HepG2 (cell line): ENCODE measurements around the gene CNNM2. TPM values are rescaled to one million over a fixed set of nuclear protein-coding genes. Genes with fewer than 3 reads are reported as not detected.

Experiments
- ATAC-seq: fragments of 200-7000 bp; cut with Tn5 transposase; 3 replicates; pipeline ENCODE4 v1.9.1; 2020; ENCODE audit warnings: mild to moderate bottlenecking, moderate library complexity
- BruUV-seq: library from RNA; stranded (reverse); fragments of 400-500 nt; replicated peaks from 2 replicates; lab custom pipeline; 2021; lab: Mats Ljungman, UMichigan
- CTCF ChIA-PET: fragments of 300-600 bp; formaldehyde crosslinking; extraction: SDS; loops from one replicate; lab custom pipeline; 2021; ENCODE audit warnings: low total read pairs, inconsistent platforms, low intra/inter-chr PET ratio; lab: Yijun Ruan, JAX
- POLR2A ChIA-PET: fragments of 350-600 bp; sonication (Branson Sonifier 250); formaldehyde crosslinking; loops from one replicate; lab custom pipeline; 2020; ENCODE audit warnings: antibody characterized with exemption, inconsistent platforms; lab: Yijun Ruan, JAX
- DNase-seq: peaks from one replicate; pipeline ENCODE4 v3.0.0-alpha.2; 2015; ENCODE audit warnings: low spot score
- FAIRE-seq: peaks from 3 replicates; lab custom pipeline; 2011; peaks lifted over from hg19 to GRCh38; lab: Jason Lieb, UNC
- H2AFZ ChIP-seq: one replicate; pipeline ENCODE4 v1.6.1; 2011; ENCODE audit warnings: low read length, inconsistent platforms
- H3K27ac ChIP-seq: fragments of 300-600 bp; 3 replicates; pipeline ENCODE4 v1.8.0; 2011; ENCODE audit warnings: mixed run types, mild to moderate bottlenecking, mixed read lengths, low read length, inconsistent platforms; ENCODE audit not compliant: insufficient read depth; ENCODE audit errors: extremely low read length
- H3K27me3 ChIP-seq, 2 experiments: fragments of 200-600 bp in 1 of 2; 2 replicates in 1 of 2; 3 replicates in 1 of 2; pipeline versions ENCODE4 v1.6.0 to v1.8.0; 2011; ENCODE audit warnings: low read length in 2 of 2, mild to moderate bottlenecking in 2 of 2, moderate library complexity in 2 of 2, inconsistent platforms in 1 of 2; ENCODE audit not compliant: insufficient read depth in 2 of 2, control insufficient read depth in 1 of 2
- H3K36me3 ChIP-seq, 2 experiments: fragments of 200-600 bp in 1 of 2; replicated peaks in 1 of 2; 2 replicates in 1 of 2; 3 replicates in 1 of 2; pipeline versions ENCODE4 v1.5.1 to v1.8.0; 2011; ENCODE audit warnings: low read length in 2 of 2, inconsistent platforms in 1 of 2; ENCODE audit not compliant: insufficient read depth in 2 of 2, control insufficient read depth in 1 of 2
- H3K4me1 ChIP-seq: 2 replicates; pipeline ENCODE4 v1.5.1; 2012; ENCODE audit warnings: low read length, inconsistent platforms; ENCODE audit not compliant: insufficient read depth
- H3K4me2 ChIP-seq: 2 replicates; pipeline ENCODE4 v1.6.0; 2011; ENCODE audit warnings: low read depth, low read length, inconsistent platforms
- H3K4me3 ChIP-seq, 3 experiments: fragments of 200-600 bp in 1 of 3; sonication (generic), shearing (Covaris generic) in 1 of 3; replicated peaks in 1 of 3; 2 replicates each; pipeline ENCODE4 v1.5.1; 2011 to 2016; ENCODE audit warnings: low read length in 3 of 3, inconsistent platforms in 2 of 3, low read depth in 2 of 3, mild to moderate bottlenecking in 2 of 3, control low read depth in 1 of 3, mixed read lengths in 1 of 3; ENCODE audit not compliant: insufficient read depth in 1 of 3
- H3K79me2 ChIP-seq: one replicate; pipeline ENCODE4 v1.6.1; 2011; ENCODE audit warnings: low read length, inconsistent platforms; ENCODE audit not compliant: insufficient read depth
- H3K9ac ChIP-seq: 2 replicates; pipeline ENCODE4 v1.6.0; 2011; ENCODE audit warnings: mild to moderate bottlenecking, low read depth, low read length, inconsistent platforms; ENCODE audit not compliant: insufficient read depth
- H3K9me3 ChIP-seq: 2 replicates; pipeline ENCODE4 v1.5.1; 2012; ENCODE audit warnings: mild to moderate bottlenecking, low read length
- H4K20me1 ChIP-seq: 2 replicates; pipeline ENCODE4 v1.6.0; 2011; ENCODE audit warnings: inconsistent platforms, mild to moderate bottlenecking, low read length, moderate library complexity; ENCODE audit not compliant: insufficient read depth
- ASH2L ChIP-seq: fragments of 300-600, 200-600 bp; sonication (generic); IDR thresholded peaks from 2 replicates; pipeline ENCODE4 v1.7.0; 2017; ENCODE audit warnings: low read depth, mild to moderate bottlenecking, moderate library complexity, mixed read lengths, low read length; ENCODE audit not compliant: insufficient read length
- EZH2 ChIP-seq: conservative IDR thresholded peaks from 2 replicates; pipeline ENCODE4 v1.6.1; 2012; ENCODE audit warnings: mild to moderate bottlenecking, low read depth, low read length, moderate library complexity
- GATAD2A ChIP-seq: IDR thresholded peaks from 2 replicates; pipeline ENCODE4 v1.6.1; 2016
- GLI4 ChIP-seq: sonication (generic); formaldehyde crosslinking; IDR thresholded peaks from 2 replicates; pipeline ENCODE4 v1.5.1; 2020; ENCODE audit warnings: missing genetic modification reagents, mild to moderate bottlenecking, moderate library complexity, borderline replicate concordance
- HHEX ChIP-seq: IDR thresholded peaks from 2 replicates; pipeline ENCODE4 v1.6.1; 2016; ENCODE audit warnings: control low read depth
- PHF20 ChIP-seq: sonication (generic); formaldehyde crosslinking; IDR thresholded peaks from 2 replicates; pipeline ENCODE4 v1.5.0; 2020; ENCODE audit warnings: mild to moderate bottlenecking, missing genetic modification reagents
- PITX1 ChIP-seq: sonication (generic); formaldehyde crosslinking; IDR thresholded peaks from 2 replicates; pipeline ENCODE4 v1.5.1; 2020; ENCODE audit warnings: mild to moderate bottlenecking, missing genetic modification reagents
- SIN3A ChIP-seq: IDR thresholded peaks from 2 replicates; pipeline ENCODE4 v1.6.1; 2011; ENCODE audit warnings: low read depth, mild to moderate bottlenecking, control low read depth, low read length, borderline replicate concordance
- ZNF567 ChIP-seq: sonication (generic); formaldehyde crosslinking; IDR thresholded peaks from 2 replicates; pipeline ENCODE4 v1.8.1; 2023; ENCODE audit warnings: mild to moderate bottlenecking, missing genetic modification reagents, borderline replicate concordance
- ZNF749 ChIP-seq: sonication (generic); formaldehyde crosslinking; IDR thresholded peaks from 2 replicates; pipeline ENCODE4 v1.8.0; 2022; ENCODE audit warnings: mild to moderate bottlenecking, missing genetic modification reagents, moderate library complexity, borderline replicate concordance
- WGBS: methylation state at CpG from one replicate; pipeline ENCODE4 v1.1.6; 2017; ENCODE audit warnings: low lambda C conversion rate; 5-methylcytosine and 5-hydroxymethylcytosine counted together
- in situ Hi-C: cut with HindIII; loops from 2 replicates; pipeline ENCODE4 v1.10.0; 2017; ENCODE audit warnings: low pct_unique_long_range_greater_than_20kb; ENCODE audit not compliant: extremely low pct_ligation_motif_present
- intact Hi-C: fragments of 100-400 bp; cut with micrococcal nuclease; formaldehyde crosslinking; loops from one replicate; pipeline ENCODE4 v1.10.0; 2022; ENCODE audit not compliant: unreplicated experiment
- polyA plus RNA-seq, 8 experiments: library from polyadenylated mRNA; depleted of rRNA in 3 of 8; stranded (reverse) in 7 of 8; unstranded in 1 of 8; fragments of >200 nt; fragmentation: Illumina TruSeq in 4 of 8; extraction: Trizol in 4 of 8; gene quantifications; 2 replicates each; pipeline versions ENCODE4 v1.2.1 to v1.2.3, GENCODE V29; 2011 to 2016; ENCODE audit warnings: low read depth in 4 of 8, missing spikeins in 1 of 8, mixed read lengths in 1 of 8; ENCODE audit not compliant: insufficient read depth in 1 of 8
- total RNA-seq, 5 experiments: library from RNA; depleted of rRNA; stranded (reverse); fragments of >200 nt; fragmentation: Illumina TruSeq; extraction: Trizol; gene quantifications; 2 replicates each; pipeline ENCODE4 v1.2.3, GENCODE V29; 2016; ENCODE audit warnings: low read depth in 1 of 5
- TF ChIP-seq, protein P1 (sequence below): fragments of 450-650 bp; IDR thresholded peaks from 2 replicates; pipeline ENCODE4 v1.6.1; 2017; ENCODE audit warnings: mild to moderate bottlenecking
- TF ChIP-seq, protein P2 (sequence below): sonication (generic); formaldehyde crosslinking; IDR thresholded peaks from 2 replicates; pipeline ENCODE4 v1.8.0; 2022; ENCODE audit warnings: missing genetic modification reagents, mild to moderate bottlenecking, inconsistent platforms, borderline replicate concordance

Gene CNNM2
- total and polyA plus RNA-seq, 2 of the 13 experiments (the other 11 are each of a cell fraction or from before 2014, with no cell fraction given) = 7.1 to 9.0 TPM

DNA sequence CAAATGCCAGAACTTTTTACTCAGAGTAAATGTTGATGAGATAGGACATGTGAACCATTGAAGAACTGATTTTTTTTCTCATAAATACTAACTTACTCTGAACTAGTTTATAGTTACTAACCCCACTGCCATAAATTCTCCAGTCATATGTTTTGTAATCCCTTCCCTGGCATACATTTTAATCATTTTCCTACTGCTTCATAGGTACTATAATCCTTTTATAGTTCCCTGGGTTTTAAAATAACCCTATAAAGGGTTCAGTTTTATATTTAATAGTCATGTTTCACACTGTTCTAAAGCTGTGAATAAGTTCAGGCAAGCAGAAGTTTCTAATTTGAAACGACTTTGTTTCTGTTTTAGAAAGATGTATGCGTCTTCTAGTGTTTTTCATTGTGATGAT is 28.9 kb downstream of the CNNM2 start:
- CTCF ChIA-PET = no interaction called here
- DNase-seq (no peak), ATAC-seq (no peak), FAIRE-seq (no peak)
- H3K4me1 ChIP-seq = peaks cover 26% of the 10 kb centered on the region
- H3K4me3 ChIP-seq = no peak overlapping the region
- POLR2A ChIA-PET = no interaction called here
- no peak overlapping the region for H3K9ac ChIP-seq
- no peaks in the 10 kb centered on the region for H4K20me1 ChIP-seq
- TF ChIP-seq EZH2 = no peak
- TF ChIP-seq PITX1 = no peak
- no peak for TF ChIP-seq HHEX (CRISPR knock-in tag)
- TF ChIP-seq ASH2L = no peak
- no peak for TF ChIP-seq PHF20 (CRISPR knock-in tag)
- TF ChIP-seq, protein P1, sequence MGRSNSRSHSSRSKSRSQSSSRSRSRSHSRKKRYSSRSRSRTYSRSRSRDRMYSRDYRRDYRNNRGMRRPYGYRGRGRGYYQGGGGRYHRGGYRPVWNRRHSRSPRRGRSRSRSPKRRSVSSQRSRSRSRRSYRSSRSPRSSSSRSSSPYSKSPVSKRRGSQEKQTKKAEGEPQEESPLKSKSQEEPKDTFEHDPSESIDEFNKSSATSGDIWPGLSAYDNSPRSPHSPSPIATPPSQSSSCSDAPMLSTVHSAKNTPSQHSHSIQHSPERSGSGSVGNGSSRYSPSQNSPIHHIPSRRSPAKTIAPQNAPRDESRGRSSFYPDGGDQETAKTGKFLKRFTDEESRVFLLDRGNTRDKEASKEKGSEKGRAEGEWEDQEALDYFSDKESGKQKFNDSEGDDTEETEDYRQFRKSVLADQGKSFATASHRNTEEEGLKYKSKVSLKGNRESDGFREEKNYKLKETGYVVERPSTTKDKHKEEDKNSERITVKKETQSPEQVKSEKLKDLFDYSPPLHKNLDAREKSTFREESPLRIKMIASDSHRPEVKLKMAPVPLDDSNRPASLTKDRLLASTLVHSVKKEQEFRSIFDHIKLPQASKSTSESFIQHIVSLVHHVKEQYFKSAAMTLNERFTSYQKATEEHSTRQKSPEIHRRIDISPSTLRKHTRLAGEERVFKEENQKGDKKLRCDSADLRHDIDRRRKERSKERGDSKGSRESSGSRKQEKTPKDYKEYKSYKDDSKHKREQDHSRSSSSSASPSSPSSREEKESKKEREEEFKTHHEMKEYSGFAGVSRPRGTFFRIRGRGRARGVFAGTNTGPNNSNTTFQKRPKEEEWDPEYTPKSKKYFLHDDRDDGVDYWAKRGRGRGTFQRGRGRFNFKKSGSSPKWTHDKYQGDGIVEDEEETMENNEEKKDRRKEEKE = no peak
- TF ChIP-seq SIN3A = no peak
- no peak for TF ChIP-seq GATAD2A (CRISPR knock-in tag)
- no peak for TF ChIP-seq ZNF567
- TF ChIP-seq ZNF749 (CRISPR knock-in tag) = no peak
- TF ChIP-seq GLI4 (CRISPR knock-in tag) = no peak
- TF ChIP-seq, protein P2, sequence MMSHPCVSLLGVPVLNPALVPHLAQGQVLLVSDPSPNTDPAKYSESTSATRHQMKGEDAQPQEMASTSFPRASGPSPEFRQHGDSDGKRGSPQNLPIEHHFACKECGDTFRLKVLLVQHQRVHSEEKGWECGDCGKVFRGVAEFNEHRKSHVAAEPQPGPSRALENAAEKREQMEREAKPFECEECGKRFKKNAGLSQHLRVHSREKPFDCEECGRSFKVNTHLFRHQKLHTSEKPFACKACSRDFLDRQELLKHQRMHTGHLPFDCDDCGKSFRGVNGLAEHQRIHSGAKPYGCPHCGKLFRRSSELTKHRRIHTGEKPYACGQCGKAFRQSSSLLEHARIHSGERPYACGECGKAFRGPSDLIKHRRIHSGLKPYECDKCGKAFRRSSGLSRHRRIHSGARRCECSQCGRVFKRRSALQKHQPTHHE = no peak
- no peak overlapping the region for H3K4me2 ChIP-seq
- no peak overlapping the region for H3K27ac ChIP-seq
- peaks cover 12% of the 10 kb centered on the region for H3K79me2 ChIP-seq
- no peaks in the 10 kb centered on the region for H3K36me3 ChIP-seq
- 90% methylated on average over 2 of the region's 2 CpGs for WGBS
- no peaks in the 10 kb centered on the region for H3K27me3 ChIP-seq
- no peaks in the 10 kb centered on the region for H3K9me3 ChIP-seq
- no peak overlapping the region for H2AFZ ChIP-seq
- intact Hi-C loops (no loop called here), in situ Hi-C loops (no loop called here)
- BruUV-seq = no TSS peak
